ENCODE data around the gene MAP1LC3B.
"Not testable (repeated sequence)": the region's sequence is repeated elsewhere in the genome, so short reads cannot be mapped to it uniquely, and the experiment has no call there.

Gene MAP1LC3B

DNA sequence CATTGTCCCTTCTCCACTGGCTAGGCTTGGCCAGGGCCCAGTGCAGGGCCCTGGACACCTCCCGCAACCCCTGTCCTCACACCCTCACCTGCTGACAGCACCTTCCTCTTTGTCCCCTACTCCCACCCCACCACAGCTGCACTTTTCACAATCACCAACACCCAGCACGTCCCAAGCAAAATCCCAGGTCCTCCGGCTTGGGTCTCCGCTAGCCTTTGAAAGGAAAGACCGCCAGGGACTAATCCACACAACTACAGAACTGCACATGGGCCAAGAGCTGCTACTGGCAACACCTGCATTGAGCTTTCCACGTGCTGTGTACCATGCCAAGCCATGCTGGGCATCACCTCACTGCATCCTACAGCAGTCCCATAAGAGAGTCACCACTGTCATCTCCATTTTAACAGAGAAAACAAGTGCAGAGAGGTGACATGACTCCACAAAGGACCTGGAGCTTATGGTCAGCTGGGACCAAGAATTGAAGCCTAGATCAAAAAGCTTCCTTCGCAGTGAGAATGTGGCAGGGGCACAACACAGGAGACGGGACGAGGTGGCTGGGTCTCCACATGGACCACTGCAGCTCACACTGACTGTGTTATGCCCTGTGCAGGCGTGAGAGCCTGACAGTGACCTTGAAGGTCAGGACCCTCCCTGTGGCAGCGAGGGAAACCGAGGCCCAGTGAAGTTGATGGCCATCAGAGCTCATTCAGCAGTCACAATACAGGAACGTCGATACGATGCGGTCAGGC lies 31.1 kb upstream of the MAP1LC3B start:
- no peak for DNase-seq (ENCODE audit: low read depth)

DNA sequence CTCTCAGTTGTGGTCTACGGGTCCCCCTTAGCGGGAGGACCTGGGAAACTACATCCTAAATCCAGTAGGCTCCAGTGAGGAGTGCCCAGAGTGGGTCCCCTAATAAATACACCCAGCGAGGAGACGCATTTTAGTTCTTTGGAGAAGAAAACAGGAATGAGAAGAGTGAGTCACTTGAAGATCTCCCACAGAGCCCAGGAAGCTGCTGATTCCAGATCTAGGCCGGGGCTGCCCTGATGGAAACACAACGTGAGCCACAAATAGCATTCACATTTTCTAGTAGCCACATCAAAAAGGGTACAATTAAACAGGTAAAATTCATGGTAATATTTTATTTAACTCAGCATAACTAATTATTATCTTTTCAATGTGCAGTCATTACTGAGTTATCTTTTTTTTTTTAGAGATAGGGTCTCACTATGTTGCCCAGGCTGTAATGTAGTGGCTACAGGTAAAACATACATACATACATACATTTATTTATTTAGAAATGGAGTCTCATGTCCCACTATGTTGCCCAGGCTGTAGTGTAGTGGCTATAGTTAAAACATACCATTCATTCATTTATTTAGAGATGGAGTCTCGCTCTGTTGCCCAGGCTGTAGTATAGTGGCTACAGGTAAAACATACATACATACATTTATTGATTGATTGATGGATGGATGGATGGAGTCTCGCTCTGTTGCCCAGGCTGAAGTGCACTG lies 30.1 kb upstream of the MAP1LC3B start:
- no peak for DNase-seq (ENCODE audit: low read depth)

DNA sequence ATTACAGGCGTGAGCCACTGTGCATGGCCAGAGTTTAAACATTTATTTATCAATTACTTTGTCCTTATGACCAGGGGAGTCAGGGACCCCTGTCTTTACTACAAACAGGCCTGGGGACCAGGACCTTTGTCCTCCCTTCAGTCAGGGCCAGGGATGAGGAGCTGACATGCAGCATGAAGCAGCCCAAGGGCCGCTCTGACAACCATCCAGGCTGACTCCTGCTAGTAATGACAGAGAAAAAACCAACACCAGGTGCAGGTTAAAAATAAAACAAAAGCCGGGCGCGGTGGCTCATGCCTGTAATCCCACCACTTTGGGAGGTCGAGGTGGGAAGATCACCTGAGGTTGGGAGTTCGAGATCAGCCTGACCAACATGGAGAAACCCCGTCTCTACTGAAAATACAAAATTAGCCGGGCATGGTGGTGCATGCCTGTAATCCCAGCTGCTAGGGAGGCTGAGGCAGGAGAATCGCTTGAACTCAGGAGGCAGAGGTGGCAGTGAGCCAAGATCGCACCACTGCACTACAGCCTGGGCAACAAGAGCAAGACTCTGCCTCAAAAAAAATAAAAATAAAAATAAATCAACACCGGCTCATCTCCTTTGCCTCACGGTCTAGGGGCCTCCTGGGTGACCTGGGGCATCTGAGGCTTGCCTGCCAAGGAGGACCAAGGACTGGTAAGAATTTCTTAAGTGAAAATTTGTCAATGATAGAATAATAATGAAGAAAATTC lies 29.1 kb upstream of the MAP1LC3B start:
- not testable (repeated sequence) for DNase-seq (ENCODE audit: low read depth)

DNA sequence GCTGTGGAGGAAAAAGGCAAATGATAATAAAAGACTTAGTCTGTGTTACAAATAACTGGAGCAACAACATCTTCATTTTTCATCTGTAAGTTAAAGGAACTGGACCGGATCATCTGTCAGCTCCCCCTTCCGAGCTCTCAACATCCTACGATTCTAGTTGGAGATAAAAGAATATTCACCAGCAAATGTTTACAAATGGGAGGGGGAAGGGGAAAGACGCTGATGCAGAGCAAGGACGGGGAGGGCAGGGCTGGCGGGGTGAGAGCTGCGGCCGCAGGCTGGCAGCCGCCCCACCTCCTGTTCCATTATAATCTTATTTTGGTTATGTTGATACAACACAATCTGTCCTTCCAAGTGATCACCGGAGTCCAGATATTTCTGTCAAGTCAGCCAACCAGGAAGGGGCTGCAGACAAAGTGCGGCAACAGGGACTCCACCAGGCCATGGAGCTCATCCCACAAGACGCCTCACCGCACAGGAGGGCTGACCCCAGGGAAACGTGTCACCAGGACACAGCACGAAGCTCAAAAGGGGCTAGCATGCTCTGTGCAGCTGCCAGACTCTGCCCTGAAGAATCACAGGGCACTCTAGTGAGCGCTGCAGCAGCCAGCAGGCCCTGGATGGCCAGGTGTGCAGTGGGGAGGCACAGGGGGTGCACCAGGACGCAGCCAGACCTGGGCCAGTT lies 28.2 kb upstream of the MAP1LC3B start:
- no peak for DNase-seq (ENCODE audit: low read depth)

DNA sequence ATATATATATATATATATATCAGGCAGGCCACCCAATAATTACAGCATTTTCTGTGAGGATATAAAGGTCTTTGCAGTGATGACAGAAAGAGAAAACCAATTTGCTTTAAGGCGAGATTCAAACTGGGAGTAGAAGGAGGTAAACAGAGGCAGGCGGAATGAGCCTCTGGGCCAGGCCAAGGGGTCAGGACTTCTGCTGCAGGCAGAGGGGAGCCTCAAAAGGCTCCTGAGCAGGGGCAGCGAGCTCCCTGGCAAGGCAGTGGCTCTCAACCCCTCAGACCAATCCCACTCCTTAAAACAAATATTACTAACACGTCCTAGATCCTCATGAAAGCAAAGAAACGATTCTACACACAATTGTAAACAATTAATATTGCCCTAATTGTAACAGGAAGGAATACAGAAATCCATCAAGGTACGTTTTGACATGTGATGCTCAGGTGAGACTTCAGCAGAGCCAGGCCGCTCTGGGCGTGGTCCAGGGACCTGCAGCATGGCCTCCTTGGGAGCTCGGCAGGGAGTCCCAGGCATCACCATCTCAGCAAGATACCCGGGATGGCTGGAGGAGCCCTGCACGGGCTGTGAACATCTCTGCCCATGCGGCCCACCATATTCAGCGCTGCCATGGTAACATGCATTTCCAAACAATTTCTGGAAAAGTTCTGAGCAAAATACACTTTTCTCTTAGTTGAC lies 27.0 kb upstream of the MAP1LC3B start:
- DNase-seq (ENCODE audit: low read depth) = no peak

DNA sequence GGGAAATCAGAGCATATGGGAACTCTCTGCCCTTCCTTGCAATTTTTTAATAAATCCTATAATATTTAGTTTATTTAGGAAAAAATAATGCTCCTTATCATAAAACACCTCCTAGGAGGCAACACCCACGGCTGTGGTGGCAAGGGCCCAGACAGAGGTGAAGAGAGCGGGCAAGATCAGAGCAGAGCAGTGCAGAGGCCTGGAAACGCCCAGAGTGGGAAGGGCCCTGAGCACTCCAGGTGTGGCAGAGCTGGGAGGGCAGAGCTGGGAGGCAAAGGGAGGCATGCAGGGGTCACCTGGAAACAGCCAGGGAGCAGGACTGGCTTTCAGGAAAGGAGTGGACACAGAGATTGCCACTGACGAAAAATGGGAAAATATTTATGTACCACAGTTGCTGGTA lies 25.8 kb upstream of the MAP1LC3B start:
- no peak for DNase-seq (ENCODE audit: low read depth)

DNA sequence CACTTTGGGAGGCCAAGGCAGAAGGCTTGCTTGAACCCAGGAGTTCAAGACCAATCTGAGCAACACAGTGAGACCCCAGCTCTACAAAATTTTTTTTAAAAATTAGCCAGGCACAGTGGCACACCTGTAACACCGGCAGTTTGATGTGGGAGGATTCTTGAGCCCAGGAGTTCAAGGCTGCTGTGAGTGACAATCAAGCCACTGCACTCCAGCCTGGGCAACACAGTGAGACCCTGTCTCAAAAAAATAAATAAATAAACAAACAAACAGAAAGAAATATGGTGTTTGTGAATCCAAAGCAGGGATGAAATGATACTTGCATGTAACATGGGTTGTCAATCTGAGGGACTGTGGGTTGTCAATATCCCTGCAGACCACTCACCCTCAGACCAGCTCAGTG lies 25.2 kb upstream of the MAP1LC3B start:
- no peak for DNase-seq (ENCODE audit: low read depth)

DNA sequence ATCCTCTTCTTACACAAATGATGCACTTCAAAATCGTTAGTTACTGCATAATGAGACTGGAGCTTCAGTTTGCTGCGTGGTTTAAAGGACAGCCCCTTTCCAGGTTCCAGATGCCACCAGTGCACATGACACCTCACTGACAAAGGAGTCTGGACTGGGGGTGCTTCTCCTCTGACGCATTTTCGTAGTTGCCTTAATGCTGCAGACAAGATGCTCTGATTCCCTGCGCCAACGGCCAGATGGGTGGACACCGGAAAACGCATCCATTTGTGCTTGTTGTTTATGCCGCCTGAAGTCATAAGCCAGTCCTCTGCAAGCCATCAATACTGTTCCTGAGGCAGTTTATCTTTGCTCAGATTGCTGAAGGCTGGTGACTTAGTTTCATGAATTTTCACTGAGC lies 24.6 kb upstream of the MAP1LC3B start:
- no peak for DNase-seq (ENCODE audit: low read depth)

DNA sequence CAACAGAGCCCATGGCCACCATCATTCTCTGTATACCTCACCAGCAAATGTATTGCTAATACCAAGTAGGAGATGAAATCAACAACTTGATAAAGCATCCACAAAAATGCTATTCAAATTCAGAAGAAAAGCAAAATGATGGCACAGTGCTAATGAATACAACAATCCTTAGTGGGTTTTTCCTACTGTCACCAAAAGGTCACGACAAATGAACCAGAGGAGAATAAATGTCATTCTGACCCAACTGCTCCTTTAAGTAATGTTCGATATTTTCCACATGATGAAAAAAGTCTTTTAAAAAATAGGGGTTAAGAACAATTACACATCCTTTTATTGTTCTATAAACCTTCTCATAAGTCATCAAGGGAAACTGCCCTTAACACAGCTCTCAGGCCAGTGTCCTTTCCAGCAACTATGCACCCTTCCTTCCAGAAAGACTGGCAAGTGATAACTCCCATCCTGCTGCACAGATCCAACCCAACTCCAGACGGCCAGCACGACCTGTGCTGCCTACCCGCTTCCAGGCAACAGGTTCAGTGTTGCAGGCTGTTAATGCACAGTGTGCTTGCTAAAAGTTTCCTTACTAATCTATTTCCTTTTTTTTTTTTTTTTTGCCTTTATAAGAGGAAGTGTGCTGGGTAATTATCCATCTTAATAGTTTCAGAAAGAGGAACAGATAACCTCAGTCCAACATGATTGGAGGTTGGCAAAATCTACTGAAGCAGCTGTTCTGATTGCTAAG lies 23.9 kb upstream of the MAP1LC3B start:
- DNase-seq (ENCODE audit: low read depth) = no peak

DNA sequence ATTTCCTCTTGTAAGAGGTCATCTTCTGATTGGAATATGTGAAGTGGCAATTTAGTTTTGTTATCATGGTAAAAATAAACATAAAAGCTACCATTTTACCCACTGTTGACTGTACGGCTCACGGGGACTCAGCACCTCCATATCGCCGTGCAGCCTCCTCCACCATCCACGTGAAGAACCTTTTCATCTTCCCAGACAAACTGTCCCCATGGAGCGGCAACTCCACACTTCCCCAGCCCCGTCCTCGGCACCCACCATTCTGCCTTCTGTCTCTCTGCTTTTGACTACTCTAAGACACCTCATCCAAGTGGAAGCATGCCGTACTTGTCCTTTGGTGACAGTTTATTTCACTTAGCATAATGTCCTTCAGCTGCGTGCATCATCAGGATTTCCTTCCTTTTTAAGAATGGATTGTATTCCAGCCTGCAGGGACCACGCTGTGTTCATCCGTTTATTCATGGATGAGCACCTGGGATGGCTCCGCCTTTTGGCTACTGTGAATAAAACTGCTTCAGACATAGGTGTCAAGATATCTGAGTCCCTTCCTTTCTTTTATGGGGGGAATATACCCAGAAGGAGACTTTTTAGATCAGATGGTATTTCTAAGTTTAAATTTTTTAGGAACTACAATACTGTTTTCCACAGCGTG lies 22.9 kb upstream of the MAP1LC3B start:
- DNase-seq (ENCODE audit: low read depth) = no peak

DNA sequence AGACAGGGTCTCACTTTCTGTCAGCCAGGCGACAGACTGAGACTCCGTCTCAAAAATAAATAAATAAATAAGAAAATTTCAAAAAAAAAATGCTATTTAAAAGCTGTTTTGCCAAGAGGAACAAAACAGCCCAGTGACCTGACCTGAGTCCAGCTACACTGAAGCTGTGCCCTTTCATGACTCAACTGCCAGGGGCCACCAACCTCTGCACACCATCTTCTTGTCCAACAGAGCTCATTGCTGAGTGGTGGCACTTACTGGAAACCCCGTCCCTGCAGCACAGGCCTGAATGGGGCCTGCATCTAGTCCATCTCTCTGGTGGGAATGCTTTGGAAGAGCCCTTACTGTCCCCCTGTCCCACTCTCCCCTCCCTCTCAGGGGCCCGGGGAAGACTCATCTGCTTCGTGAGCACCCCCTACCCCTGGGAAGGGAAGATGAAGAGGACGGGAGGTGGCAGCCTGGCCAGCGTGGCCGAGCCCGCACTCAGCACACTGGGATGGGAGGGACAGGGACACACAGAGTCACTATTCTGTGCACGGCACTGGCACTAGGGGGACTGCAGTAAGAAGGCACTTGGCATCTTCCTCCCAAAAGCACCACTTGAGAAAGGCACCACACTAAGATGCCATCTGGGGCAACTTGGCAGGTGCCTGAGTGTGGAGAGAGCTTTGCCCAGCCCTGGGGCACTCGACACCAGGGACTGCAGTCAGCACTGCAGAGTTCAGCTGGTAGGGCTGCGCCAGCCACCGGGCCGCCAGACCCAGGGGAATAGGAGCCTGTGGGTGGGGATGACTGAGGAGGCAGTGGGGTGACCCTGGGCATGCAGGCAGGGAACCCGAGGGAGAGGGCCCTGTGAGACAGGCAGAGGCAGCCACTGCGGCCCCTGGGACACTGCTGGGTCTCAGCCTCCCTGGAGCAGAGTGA lies 22.1 kb upstream of the MAP1LC3B start:
- DNase-seq (ENCODE audit: low read depth) = no peak

DNA sequence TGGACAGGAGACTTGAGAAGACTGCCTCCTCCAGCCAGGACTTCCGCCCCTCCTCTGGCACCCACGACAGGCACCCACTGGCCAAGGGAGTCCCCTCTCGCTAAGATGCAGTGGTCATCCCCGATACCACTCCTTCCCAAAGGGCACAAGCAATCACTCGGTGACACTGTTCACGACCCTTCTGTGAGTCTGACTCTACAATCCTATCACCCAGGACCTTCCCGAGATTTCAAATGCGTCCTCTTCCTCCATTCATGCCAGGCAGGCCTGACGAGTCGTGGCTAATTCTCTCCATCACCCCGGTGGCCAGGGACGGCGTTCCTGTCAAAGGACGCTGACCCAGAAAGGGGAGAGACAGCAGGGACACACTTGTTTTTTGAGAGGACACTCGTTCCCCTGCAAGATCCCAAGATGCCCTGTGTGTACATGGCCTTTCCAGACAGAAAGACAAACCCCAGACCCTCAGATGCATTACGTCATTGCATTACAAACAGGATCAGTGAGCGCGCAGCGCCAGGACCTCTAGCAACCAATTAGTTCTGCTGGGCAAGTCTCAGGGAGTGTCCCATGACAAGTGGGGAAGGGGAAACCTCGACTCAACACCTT lies 20.8 kb upstream of the MAP1LC3B start:
- DNase-seq (ENCODE audit: low read depth) = no peak

DNA sequence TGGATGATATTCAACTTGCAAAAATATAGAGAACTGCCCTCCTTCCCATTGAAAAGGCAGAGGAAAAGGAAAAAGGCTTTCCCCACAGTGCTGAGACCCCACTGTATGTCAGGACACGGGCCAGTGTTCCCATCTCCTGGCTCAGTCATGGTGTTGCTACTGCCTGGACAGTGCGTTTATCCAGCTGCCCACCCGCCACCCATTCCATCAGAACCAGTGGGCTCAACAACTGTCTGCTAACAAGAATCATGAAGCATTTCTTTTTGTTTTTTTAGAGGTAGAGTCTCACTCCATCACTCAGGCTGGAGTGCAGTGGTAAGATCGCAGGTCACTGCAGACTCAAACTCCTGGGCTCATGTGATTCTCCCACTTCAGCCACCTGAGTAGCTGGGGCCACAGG lies 19.8 kb upstream of the MAP1LC3B start:
- DNase-seq (ENCODE audit: low read depth) = no peak

DNA sequence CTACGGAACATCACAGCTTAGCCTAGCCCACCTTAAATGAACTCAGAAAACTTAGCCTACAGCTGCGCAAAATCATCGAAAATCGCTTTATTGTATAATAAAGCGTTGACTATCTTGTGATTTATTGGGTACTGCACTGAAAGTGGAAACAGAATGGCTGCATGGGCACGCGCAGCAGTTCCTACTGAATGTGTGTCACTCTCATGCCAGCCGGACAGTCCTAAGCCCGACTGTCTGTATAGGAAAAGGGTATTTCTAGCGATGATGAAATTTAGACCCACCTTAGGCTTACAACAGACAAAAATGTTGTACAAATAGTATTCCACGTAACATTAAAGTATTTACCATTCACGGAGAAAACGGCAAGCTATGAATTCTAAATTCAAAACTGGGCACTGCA lies 17.8 kb upstream of the MAP1LC3B start:
- no peak for DNase-seq (ENCODE audit: low read depth)

DNA sequence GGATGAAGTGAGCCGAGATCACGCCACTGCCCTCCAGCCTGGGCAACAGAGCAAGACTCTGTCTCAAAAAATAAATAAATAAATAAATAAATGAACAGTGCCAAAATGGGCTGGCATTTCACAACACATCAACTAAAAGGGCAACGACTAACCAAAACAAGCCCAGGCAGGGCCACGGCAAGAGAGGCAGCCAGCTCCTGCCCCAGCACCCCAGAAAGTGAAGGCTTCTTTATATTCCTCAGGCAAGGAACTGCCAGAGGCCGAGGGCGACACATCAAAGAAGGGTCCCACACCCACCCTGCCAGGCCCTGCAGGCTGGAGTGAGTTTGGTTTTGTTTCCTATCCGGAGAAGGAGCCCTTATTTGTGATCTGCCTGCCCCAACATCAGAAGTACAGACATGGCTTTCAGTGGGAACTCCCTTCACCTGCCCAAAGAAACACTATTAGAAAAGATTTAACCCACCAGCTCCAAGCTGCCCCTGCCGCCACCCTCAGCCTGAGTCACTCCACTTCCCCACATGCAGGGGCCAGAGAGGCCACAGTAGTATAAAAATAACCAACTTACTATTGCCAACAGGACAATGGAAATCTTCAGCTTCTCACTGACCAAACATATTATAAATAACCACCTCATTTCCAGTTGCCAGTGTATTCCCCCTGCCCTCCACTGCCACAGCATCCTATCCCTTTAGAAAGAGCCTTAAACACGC lies 16.6 kb upstream of the MAP1LC3B start:
- no peak for DNase-seq (ENCODE audit: low read depth)

DNA sequence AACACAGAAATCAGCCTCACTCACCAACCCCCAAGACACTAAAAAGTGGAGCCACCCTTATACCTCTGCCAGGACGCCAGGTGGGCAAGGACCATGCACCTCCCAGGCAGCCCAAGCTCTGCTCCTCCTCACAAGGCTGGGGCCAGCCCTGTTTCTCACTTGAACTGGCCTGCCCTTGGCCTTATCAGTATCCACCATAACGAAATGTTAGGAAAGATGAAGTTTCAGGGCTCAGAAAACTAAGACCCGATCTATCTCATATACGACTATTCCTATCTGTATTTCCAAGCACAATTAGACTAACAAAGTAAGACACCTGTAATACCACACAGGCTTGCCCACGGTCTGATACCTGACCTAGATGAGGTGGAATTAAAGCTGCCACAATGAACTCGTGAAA lies 15.5 kb upstream of the MAP1LC3B start:
- no peak for DNase-seq (ENCODE audit: low read depth)

DNA sequence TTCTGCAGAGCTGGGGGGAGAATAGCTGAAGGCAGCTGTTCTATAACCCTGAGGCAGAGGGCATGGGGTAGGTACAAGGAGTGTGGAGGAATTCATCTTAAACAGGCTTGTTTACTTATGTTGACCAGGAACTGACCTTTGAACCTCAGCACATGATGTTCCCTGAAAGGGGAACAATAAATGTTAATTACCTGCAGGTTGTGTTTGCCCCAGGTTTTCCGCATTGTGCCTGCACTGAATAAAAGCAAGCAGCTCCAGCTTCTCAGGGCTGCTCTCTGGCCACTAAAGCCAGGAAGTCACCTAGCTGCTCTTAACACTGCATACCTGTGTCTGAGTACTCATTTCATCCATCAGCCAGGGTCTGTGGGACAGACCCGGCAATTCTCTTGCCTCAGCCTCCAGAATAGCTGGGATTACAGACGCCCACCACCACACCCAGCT lies 12.8 kb upstream of the MAP1LC3B start:
- not testable (repeated sequence) for DNase-seq (ENCODE audit: low read depth)

DNA sequence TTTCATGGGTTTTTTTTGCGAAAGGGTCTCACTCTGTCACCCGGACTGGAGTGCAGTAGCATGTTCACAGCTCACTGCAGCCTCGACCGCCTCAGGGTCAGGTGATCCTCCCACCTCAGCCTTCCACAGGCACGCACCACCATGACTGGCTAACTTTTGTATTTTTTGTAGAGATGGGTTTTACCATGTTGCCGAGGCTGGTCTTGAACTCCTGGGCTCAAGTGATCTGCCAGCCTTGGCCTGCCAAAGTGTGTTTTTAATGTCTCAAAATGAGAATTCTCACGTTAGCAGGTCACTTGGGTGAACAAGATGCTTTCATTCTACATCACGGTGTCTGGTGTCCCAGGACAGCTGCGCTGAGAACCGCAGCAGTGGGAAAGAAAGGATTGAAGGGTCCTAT lies 11.7 kb upstream of the MAP1LC3B start:
- DNase-seq (ENCODE audit: low read depth) = no peak

Measured in CMK (cell line).